Osteocyte (in vitro differentiated cells): ENCODE results near the gene COL5A2. TPM values are rescaled to one million over a fixed set of nuclear protein-coding genes. Genes with fewer than 3 reads are reported as not detected.

Source experiments
- DNase-seq: peaks from one replicate; pipeline ENCODE4 v3.0.0; 2021; ENCODE audit warnings: mixed read lengths; ENCODE audit not compliant: unreplicated experiment; ENCODE audit errors: extremely low spot score
- H3K27ac Mint-ChIP-seq: one replicate; pipeline ENCODE4 v1.8.0; 2021; ENCODE audit warnings: mild to moderate bottlenecking, mixed read lengths; ENCODE audit not compliant: unreplicated experiment
- H3K27me3 Mint-ChIP-seq: one replicate; pipeline ENCODE4 v1.8.0; 2021; ENCODE audit warnings: mixed read lengths; ENCODE audit not compliant: unreplicated experiment
- H3K36me3 Mint-ChIP-seq: one replicate; pipeline ENCODE4 v1.8.0; 2021; ENCODE audit warnings: mixed read lengths; ENCODE audit not compliant: unreplicated experiment
- H3K4me1 Mint-ChIP-seq: one replicate; pipeline ENCODE4 v1.8.0; 2021; ENCODE audit warnings: mixed read lengths; ENCODE audit not compliant: unreplicated experiment
- H3K4me3 Mint-ChIP-seq: one replicate; pipeline ENCODE4 v1.8.0; 2021; ENCODE audit warnings: mild to moderate bottlenecking, moderate library complexity, mixed read lengths; ENCODE audit not compliant: unreplicated experiment
- H3K9me3 Mint-ChIP-seq: one replicate; pipeline ENCODE4 v1.8.0; 2021; ENCODE audit warnings: mixed read lengths; ENCODE audit not compliant: unreplicated experiment
- CTCF ChIP-seq: fragments of 200-600 bp; sonication (generic); IDR thresholded peaks from 2 replicates; pipeline ENCODE4 v1.5.0; 2021; ENCODE audit warnings: antibody characterized with exemption, mild to moderate bottlenecking, moderate library complexity
- total RNA-seq: library from RNA; stranded (reverse); gene quantifications from 2 replicates; pipeline ENCODE4 v1.2.1, GENCODE V29; 2021

COL5A2 gene
- total RNA-seq, 1 donor from 2014 or later, result 1,873 TPM

GRCh38 chr2:189022053-189022481, 157.5 kb downstream of the COL5A2 start:
- H3K4me1 Mint-ChIP-seq, result peaks cover 69% of the 10 kb centered on the region
- no peaks in the 10 kb centered on the region for H3K9me3 Mint-ChIP-seq
- H3K27me3 Mint-ChIP-seq, result no peaks in the 10 kb centered on the region
- peak overlapping the region; percentile 85 for H3K27ac Mint-ChIP-seq
- no peak overlapping the region for H3K4me3 Mint-ChIP-seq
- no peak for DNase-seq
- no peak for TF ChIP-seq CTCF
- H3K36me3 Mint-ChIP-seq, result peaks cover 20% of the 10 kb centered on the region

- no peaks in the 10 kb centered on the region for H3K27me3 Mint-ChIP-seq
- no peaks in the 10 kb centered on the region for H3K9me3 Mint-ChIP-seq
- H3K27ac Mint-ChIP-seq, result peak overlapping the region; percentile 84
- H3K36me3 Mint-ChIP-seq, result peaks cover 14% of the 10 kb centered on the region
- no peak for DNase-seq
- H3K4me1 Mint-ChIP-seq, result peaks cover 79% of the 10 kb centered on the region
- TF ChIP-seq CTCF, result no peak
- no peak overlapping the region for H3K4me3 Mint-ChIP-seq
These were observed 159.4 kb downstream of the COL5A2 start for GRCh38 chr2:189020179-189020578.

- DNase-seq, result no peak
- TF ChIP-seq CTCF, result no peak
- Mint-ChIP-seq H3K27me3 (no peaks in the 10 kb centered on the region), H3K36me3 (peaks cover 10% of the 10 kb centered on the region), H3K27ac (peak overlapping the region; percentile 84), H3K9me3 (no peaks in the 10 kb centered on the region), H3K4me3 (no peak overlapping the region), H3K4me1 (peaks cover 88% of the 10 kb centered on the region)
These were observed 160.9 kb downstream of the COL5A2 start for GRCh38 chr2:189018631-189019030.

GRCh38 chr2:189016311-189016861, 163.2 kb downstream of the COL5A2 start:
- no peak for TF ChIP-seq CTCF
- Mint-ChIP-seq H3K36me3 (peaks cover 19% of the 10 kb centered on the region), H3K4me3 (no peak overlapping the region), H3K27ac (peak overlapping the region; percentile 88), H3K27me3 (no peaks in the 10 kb centered on the region), H3K4me1 (peaks cover 88% of the 10 kb centered on the region), H3K9me3 (no peaks in the 10 kb centered on the region)
- no peak for DNase-seq

- Mint-ChIP-seq H3K9me3 (no peaks in the 10 kb centered on the region), H3K4me1 (peaks cover 89% of the 10 kb centered on the region), H3K4me3 (no peak overlapping the region), H3K27ac (peak overlapping the region; percentile 88), H3K27me3 (no peaks in the 10 kb centered on the region), H3K36me3 (peaks cover 27% of the 10 kb centered on the region)
- DNase-seq, result no peak
- no peak for TF ChIP-seq CTCF
These were observed 164.2 kb downstream of the COL5A2 start for GRCh38 chr2:189015359-189015758.
